Activated CD4-positive, alpha-beta T cell treated with anti-CD3 and anti-CD28 coated beads, Interleukin-2, Interleukin-4, amounts not matched to agents 100 ng/mL and 50 ng/mL, durations not matched to agents 16 hours and 8 hours (primary cell): Measurements from ENCODE around the gene WDR45B.
"Not testable (repeated sequence)": the region's sequence is repeated elsewhere in the genome, so short reads cannot be mapped to it uniquely, and the experiment has no call there.

Experiments used
- DNase-seq: peaks from one replicate; pipeline ENCODE4 v3.0.0-alpha.2; 2020; ENCODE audit warnings: low spot score

Gene WDR45B

DNA sequence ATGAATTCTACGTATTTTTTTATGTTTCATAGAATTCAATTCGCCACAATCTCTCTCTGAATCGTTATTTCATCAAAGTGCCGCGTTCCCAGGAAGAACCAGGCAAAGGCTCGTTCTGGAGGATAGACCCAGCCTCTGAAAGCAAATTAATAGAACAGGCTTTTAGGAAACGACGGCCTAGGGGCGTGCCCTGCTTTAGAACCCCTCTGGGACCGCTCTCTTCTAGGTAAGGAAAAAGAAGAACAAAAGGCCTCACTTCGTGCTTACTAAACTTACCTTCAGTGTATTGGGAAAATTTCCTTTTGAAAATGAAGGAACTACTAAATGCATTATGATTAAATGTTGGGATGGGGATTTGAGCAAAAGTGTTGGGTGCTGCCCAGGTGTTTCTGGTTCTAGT is 65.5 kb downstream of the WDR45B start:
- no peak for DNase-seq

- no peak for DNase-seq
Observed at GRCh38 chr17:82582213-82582612, 66.0 kb downstream of the WDR45B start.

DNA sequence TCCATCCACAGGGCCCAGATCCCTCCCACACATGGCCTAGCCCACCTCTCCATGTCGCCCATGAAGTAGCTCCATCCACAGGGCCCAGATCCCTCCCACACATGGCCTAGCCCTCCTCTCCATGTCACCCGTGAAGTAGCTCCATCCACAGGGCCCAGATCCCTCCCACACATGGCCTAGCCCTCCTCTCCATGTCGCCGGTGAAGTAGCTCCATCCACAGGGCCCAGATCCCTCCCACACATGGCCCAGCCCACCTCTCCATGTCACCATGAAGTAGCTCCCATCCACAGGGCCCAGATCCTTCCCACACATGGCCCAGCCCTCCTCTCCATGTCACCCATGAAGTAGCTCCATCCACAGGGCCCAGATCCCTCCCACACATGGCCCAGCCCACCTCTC is 68.3 kb downstream of the WDR45B start:
- not testable (repeated sequence) for DNase-seq

DNA sequence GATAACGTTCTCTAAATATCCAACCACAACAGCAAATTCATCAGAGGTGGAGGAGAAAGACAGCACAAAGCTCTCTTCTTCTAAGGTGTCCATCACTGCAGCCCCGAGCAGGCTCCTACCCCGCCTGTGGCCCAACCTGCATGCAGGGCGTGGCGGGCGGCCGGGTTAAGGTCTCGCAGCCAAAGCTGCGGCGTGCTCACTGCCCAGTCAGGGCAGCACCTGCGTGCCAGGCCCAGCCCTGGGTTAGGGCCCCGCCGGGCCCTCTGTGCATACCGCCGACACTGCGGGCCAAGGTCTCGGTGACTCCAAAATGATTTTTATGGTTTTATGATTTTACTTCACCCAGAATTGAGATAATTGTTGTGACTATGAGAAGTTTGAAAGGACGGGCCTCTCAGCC is 70.9 kb downstream of the WDR45B start:
- DNase-seq: no peak

GRCh38 chr17:82575581-82576221 is 72.5 kb downstream of the WDR45B start:
- DNase-seq: not testable (repeated sequence)

- DNase-seq: no peak
Observed at GRCh38 chr17:82574041-82574440, 74.2 kb downstream of the WDR45B start.

DNA sequence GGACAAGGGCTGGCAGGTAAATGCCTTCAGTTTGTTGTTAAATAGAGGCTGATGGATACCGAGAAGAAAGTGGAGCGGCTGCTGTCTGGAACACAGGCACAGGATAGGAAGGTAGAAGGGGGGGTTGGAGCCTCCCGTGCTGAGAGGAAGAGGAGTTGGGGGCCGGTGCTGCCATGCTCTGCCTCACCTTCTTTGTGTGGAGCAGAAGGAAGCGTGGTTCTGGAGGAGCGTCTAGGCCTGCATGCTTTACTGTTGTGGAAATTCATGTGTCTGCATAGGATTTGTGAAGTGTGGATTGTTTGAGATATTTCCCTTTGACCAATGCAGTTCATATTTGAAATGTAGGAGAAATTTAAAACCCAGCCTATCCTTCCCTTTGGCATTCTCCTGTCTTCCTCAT is 76.4 kb downstream of the WDR45B start:
- no peak for DNase-seq

DNA sequence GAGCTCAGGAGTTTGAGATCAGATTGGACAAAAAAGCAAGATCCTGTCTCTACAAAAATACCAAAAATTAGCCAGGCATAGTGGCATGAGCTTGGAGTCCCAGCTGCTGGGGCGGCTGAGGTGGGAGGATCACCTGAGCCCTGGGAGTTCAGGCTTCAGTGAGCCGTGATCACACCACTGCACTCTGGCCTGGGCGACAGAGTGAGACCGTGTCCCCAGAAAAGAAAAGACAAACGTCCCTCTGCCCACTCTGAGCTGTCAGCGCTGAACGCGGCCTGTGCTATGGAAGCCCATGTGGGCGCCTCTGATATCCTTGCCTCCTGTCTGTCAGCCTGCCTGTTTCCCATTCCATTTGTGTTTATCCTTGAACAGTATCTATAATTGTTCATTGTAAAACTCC is 78.0 kb downstream of the WDR45B start:
- DNase-seq: no peak

GRCh38 chr17:82569621-82570020 is 78.6 kb downstream of the WDR45B start:
- DNase-seq: no peak

GRCh38 chr17:82568997-82569393 is 79.2 kb downstream of the WDR45B start:
- no peak for DNase-seq

- DNase-seq: no peak
Observed at GRCh38 chr17:82567286-82567685, 81.0 kb downstream of the WDR45B start.

GRCh38 chr17:82566129-82566960 is 81.9 kb downstream of the WDR45B start:
- DNase-seq: no peak

GRCh38 chr17:82565551-82565950 is 82.7 kb downstream of the WDR45B start:
- DNase-seq: no peak
